ENCODE data around the gene CHD8. TPM values are rescaled to one million over a fixed set of nuclear protein-coding genes. Genes with fewer than 3 reads are reported as not detected.
"Not testable (repeated sequence)": the region's sequence is repeated elsewhere in the genome, so short reads cannot be mapped to it uniquely, and the experiment has no call there.

The CHD8 gene
- total and polyA plus RNA-seq, 2 experiments from 2014 or later, result 22.1 to 50.9 TPM

DNA sequence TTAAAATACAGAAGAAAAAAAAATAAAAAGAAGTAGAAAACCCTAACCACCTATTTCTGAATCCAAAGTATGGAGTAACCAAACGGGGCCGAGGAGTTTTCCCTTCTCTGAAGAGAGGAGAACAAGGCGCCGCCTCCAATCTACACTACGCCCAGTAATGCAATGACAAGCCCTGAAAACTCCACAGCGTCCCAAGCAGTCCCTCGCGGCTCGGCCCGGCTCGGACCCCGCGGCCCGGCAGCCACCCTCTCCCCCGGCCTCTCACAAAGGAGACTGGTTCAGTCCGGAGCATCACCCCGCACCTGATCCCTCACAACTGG, 371 bp downstream of the CHD8 start:
- H3K27ac ChIP-seq, result peak overlapping the region; percentile 84
- no peaks in the 10 kb centered on the region for H3K9me2 ChIP-seq (replicated peaks; ENCODE audit: insufficient read depth)
- H3K27me3 ChIP-seq, result no peaks in the 10 kb centered on the region
- peaks cover 14% of the 10 kb centered on the region for H3K4me1 ChIP-seq (ENCODE audit: insufficient read depth)
- TF ChIP-seq EZH2 (IDR thresholded peaks at IDR 0.05; ENCODE audit: borderline replicate concordance), result no peak
- no peak for TF ChIP-seq EZH2phosphoT487 (IDR thresholded peaks at IDR 0.05; ENCODE audit: low read depth, severe bottlenecking, unreplicated experiment)
- no peak for TF ChIP-seq CTCF (IDR thresholded peaks at IDR 0.05; ENCODE audit: poor library complexity)
- peaks cover 48% of the 10 kb centered on the region for H3K79me2 ChIP-seq
- WGBS (ENCODE audit: low lambda C conversion rate, missing lambda C conversion rate), result 2% methylated on average over 17 of the region's 17 CpGs
- H3K36me3 ChIP-seq (replicated peaks; ENCODE audit: insufficient read depth, low read depth), result no peaks in the 10 kb centered on the region
- H3K4me3 ChIP-seq, result peak overlapping the region; percentile 39
- H4K20me1 ChIP-seq (ENCODE audit: insufficient read depth, poor library complexity, severe bottlenecking), result peaks cover 3% of the 10 kb centered on the region
- peak; percentile 62 for DNase-seq (ENCODE audit: low spot score)
- no peaks in the 10 kb centered on the region for H3K9me3 ChIP-seq (ENCODE audit: low read depth)
- peak overlapping the region; percentile 81 for H3K4me2 ChIP-seq
- peak overlapping the region; percentile 47 for H2AFZ ChIP-seq

GRCh38 chr14:21454843-21455544, 929 bp downstream of the CHD8 start:
- H3K9me3 ChIP-seq (ENCODE audit: low read depth), result no peaks in the 10 kb centered on the region

DNA sequence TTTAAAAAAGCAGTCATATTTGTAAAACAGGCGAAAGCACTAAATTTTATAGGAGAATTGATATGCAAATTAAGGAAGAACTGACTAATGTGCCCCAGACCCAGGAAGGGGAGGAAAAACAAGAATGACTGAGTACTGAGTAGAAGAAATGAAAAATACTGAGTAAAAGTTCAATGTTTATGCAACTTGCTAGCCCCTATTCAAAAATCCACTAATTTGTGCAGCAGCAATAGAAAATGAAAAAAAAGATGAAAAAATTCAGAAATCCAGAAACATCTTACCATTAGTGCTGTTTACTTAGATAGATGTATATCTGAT, 6.1 kb downstream of the CHD8 start:
- peaks cover 99% of the 10 kb centered on the region for H3K79me2 ChIP-seq
- H3K4me1 ChIP-seq (ENCODE audit: insufficient read depth), result peaks cover 10% of the 10 kb centered on the region
- peaks cover 7% of the 10 kb centered on the region for H4K20me1 ChIP-seq (ENCODE audit: insufficient read depth, poor library complexity, severe bottlenecking)
- no peak overlapping the region for H3K4me2 ChIP-seq
- no peak overlapping the region for H3K27ac ChIP-seq
- H3K36me3 ChIP-seq (replicated peaks; ENCODE audit: insufficient read depth, low read depth), result no peaks in the 10 kb centered on the region
- DNase-seq (ENCODE audit: low spot score), result no peak
- TF ChIP-seq CTCF (IDR thresholded peaks at IDR 0.05; ENCODE audit: poor library complexity) (no peak), EZH2phosphoT487 (IDR thresholded peaks at IDR 0.05; ENCODE audit: low read depth, severe bottlenecking, unreplicated experiment) (no peak), EZH2 (IDR thresholded peaks at IDR 0.05; ENCODE audit: borderline replicate concordance) (no peak)
- H3K27me3 ChIP-seq, result no peaks in the 10 kb centered on the region
- no peaks in the 10 kb centered on the region for H3K9me3 ChIP-seq (ENCODE audit: low read depth)
- H3K9me2 ChIP-seq (replicated peaks; ENCODE audit: insufficient read depth), result no peaks in the 10 kb centered on the region
- WGBS (ENCODE audit: low lambda C conversion rate, missing lambda C conversion rate), result 100% methylated on average over 1 of the region's 1 CpG
- H2AFZ ChIP-seq, result no peak overlapping the region
- no peak overlapping the region for H3K4me3 ChIP-seq

More at GRCh38 chr14:21454843-21455544, 929 bp downstream of the CHD8 start:
- peak; percentile 26 for DNase-seq (ENCODE audit: low spot score)
- Histone ChIP-seq H3K79me2 (peaks cover 53% of the 10 kb centered on the region), H3K27ac (peak overlapping the region; percentile 84), H4K20me1 (ENCODE audit: insufficient read depth, poor library complexity, severe bottlenecking) (peaks cover 7% of the 10 kb centered on the region), H2AFZ (peak overlapping the region; percentile 47), H3K4me3 (peak overlapping the region; percentile 39), H3K27me3 (no peaks in the 10 kb centered on the region), H3K9me2 (replicated peaks; ENCODE audit: insufficient read depth) (no peaks in the 10 kb centered on the region), H3K4me1 (ENCODE audit: insufficient read depth) (peaks cover 14% of the 10 kb centered on the region), H3K36me3 (replicated peaks; ENCODE audit: insufficient read depth, low read depth) (no peaks in the 10 kb centered on the region), H3K4me2 (peak overlapping the region; percentile 81)
- 32% methylated on average over 15 of the region's 15 CpGs for WGBS (ENCODE audit: low lambda C conversion rate, missing lambda C conversion rate)
- TF ChIP-seq CTCF (IDR thresholded peaks at IDR 0.05; ENCODE audit: poor library complexity), result no peak
- no peak for TF ChIP-seq EZH2phosphoT487 (IDR thresholded peaks at IDR 0.05; ENCODE audit: low read depth, severe bottlenecking, unreplicated experiment)
- TF ChIP-seq EZH2 (IDR thresholded peaks at IDR 0.05; ENCODE audit: borderline replicate concordance), result no peak

DNA sequence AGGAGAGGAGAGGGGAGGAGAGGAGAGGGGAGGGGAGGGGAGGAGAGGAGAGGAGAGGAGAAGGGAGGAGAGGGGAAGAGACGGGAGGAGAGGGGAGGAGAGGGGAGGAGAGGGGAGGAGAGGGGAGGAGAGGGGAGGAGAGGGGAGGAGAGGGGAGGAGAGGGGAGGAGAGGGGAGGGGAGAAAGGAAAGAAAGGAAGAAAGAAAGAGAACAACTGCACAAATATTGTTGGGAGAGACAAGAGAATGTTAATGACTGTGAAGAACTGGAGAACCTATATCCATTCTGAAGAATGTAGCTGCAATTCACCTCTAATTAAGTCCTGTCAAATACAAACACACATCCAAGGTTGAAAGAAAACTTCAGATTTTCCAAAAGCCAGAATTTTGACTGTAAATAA, 13.3 kb downstream of the CHD8 start:
- DNase-seq (ENCODE audit: low spot score); H3K27me3 ChIP-seq; H2AFZ ChIP-seq; H3K9me2 ChIP-seq (replicated peaks; ENCODE audit: insufficient read depth); H3K27ac ChIP-seq; H3K9me3 ChIP-seq (ENCODE audit: low read depth); H3K4me1 ChIP-seq (ENCODE audit: insufficient read depth); H3K36me3 ChIP-seq (replicated peaks; ENCODE audit: insufficient read depth, low read depth); H3K4me2 ChIP-seq; H3K4me3 ChIP-seq; H4K20me1 ChIP-seq (ENCODE audit: insufficient read depth, poor library complexity, severe bottlenecking): not testable (repeated sequence)
- H3K79me2 ChIP-seq, result peaks cover 91% of the 10 kb centered on the region
- WGBS (ENCODE audit: low lambda C conversion rate, missing lambda C conversion rate), result no CpG with 5 or more reads among the region's 1 CpG
